RWPE2 (cell line): ENCODE data around the gene ZC2HC1B.

ENCODE experiments used
- ATAC-seq: fragments of 200-7000 bp; cut with Tn5 transposase; 3 replicates; pipeline ENCODE4 v1.9.1; 2021; ENCODE audit warnings: low read depth
- DNase-seq: peaks from one replicate; pipeline ENCODE4 v3.0.0-alpha.2; 2020; ENCODE audit warnings: low spot score
- H3K27ac ChIP-seq: fragments of 450-650 bp; 2 replicates; pipeline ENCODE4 v1.5.1; 2017; ENCODE audit warnings: mild to moderate bottlenecking; ENCODE audit not compliant: poor library complexity, severe bottlenecking
- H3K27me3 ChIP-seq: fragments of 250-450 bp; sonication (Bioruptor Pico); 2 replicates; pipeline ENCODE4 v1.5.1; 2021; ENCODE audit warnings: mild to moderate bottlenecking, moderate library complexity; ENCODE audit not compliant: insufficient read depth, poor library complexity, severe bottlenecking
- H3K36me3 ChIP-seq: fragments of 250-450 bp; sonication (Bioruptor Pico); 2 replicates; pipeline ENCODE4 v1.5.1; 2020; ENCODE audit warnings: low read depth, mild to moderate bottlenecking, moderate library complexity
- H3K4me1 ChIP-seq: fragments of 250-450 bp; sonication (Bioruptor Pico); 2 replicates; pipeline ENCODE4 v1.5.1; 2021; ENCODE audit warnings: mild to moderate bottlenecking, moderate library complexity; ENCODE audit not compliant: insufficient read depth, poor library complexity, severe bottlenecking
- H3K4me3 ChIP-seq: fragments of 250-450 bp; sonication (Bioruptor Pico); 2 replicates; pipeline ENCODE4 v1.5.1; 2021; ENCODE audit warnings: mild to moderate bottlenecking, moderate library complexity; ENCODE audit not compliant: severe bottlenecking
- H3K9me3 ChIP-seq: fragments of 250-450 bp; sonication (Bioruptor Pico); 2 replicates; pipeline ENCODE4 v1.5.1; 2021; ENCODE audit warnings: mild to moderate bottlenecking, moderate library complexity; ENCODE audit not compliant: severe bottlenecking
- TF ChIP-seq, protein P1 (sequence below): fragments of 450-650 bp; IDR thresholded peaks from one replicate; pipeline ENCODE4 v1.5.1; 2017; ENCODE audit warnings: mild to moderate bottlenecking, moderate library complexity; ENCODE audit not compliant: poor library complexity, severe bottlenecking

ZC2HC1B gene

GRCh38 chr6:143971482-143972205 is 107.4 kb downstream of the ZC2HC1B start:
- Histone ChIP-seq H3K9me3 (no peaks in the 10 kb centered on the region), H3K27me3 (peaks cover 7% of the 10 kb centered on the region), H3K4me3 (no peak overlapping the region), H3K36me3 (no peaks in the 10 kb centered on the region), H3K4me1 (no peaks in the 10 kb centered on the region), H3K27ac (no peak overlapping the region)
- DNase-seq (no peak), ATAC-seq (no peak)
- TF ChIP-seq, protein P1, sequence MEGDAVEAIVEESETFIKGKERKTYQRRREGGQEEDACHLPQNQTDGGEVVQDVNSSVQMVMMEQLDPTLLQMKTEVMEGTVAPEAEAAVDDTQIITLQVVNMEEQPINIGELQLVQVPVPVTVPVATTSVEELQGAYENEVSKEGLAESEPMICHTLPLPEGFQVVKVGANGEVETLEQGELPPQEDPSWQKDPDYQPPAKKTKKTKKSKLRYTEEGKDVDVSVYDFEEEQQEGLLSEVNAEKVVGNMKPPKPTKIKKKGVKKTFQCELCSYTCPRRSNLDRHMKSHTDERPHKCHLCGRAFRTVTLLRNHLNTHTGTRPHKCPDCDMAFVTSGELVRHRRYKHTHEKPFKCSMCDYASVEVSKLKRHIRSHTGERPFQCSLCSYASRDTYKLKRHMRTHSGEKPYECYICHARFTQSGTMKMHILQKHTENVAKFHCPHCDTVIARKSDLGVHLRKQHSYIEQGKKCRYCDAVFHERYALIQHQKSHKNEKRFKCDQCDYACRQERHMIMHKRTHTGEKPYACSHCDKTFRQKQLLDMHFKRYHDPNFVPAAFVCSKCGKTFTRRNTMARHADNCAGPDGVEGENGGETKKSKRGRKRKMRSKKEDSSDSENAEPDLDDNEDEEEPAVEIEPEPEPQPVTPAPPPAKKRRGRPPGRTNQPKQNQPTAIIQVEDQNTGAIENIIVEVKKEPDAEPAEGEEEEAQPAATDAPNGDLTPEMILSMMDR: no peak

- H3K4me3 ChIP-seq: no peak overlapping the region
- ATAC-seq (no peak), DNase-seq (no peak)
- H3K4me1 ChIP-seq: no peaks in the 10 kb centered on the region
- H3K27me3 ChIP-seq: peaks cover 7% of the 10 kb centered on the region
- H3K9me3 ChIP-seq: no peaks in the 10 kb centered on the region
- TF ChIP-seq, protein P1: no peak
- H3K27ac ChIP-seq: no peak overlapping the region
- H3K36me3 ChIP-seq: no peaks in the 10 kb centered on the region
Observed at GRCh38 chr6:143973097-143973966, 109.1 kb downstream of the ZC2HC1B start.

GRCh38 chr6:143974089-143974488 is 109.8 kb downstream of the ZC2HC1B start:
- peaks cover 7% of the 10 kb centered on the region for H3K27me3 ChIP-seq
- DNase-seq: no peak

GRCh38 chr6:143976806-143977349 is 112.6 kb downstream of the ZC2HC1B start:
- Histone ChIP-seq H3K27ac (no peak overlapping the region), H3K9me3 (no peaks in the 10 kb centered on the region), H3K27me3 (peaks cover under 1% of the 10 kb centered on the region), H3K36me3 (no peaks in the 10 kb centered on the region), H3K4me3 (no peak overlapping the region), H3K4me1 (no peaks in the 10 kb centered on the region)
- ATAC-seq: no peak
- DNase-seq: no peak
- TF ChIP-seq, protein P1: no peak

More at GRCh38 chr6:143974089-143974488, 109.8 kb downstream of the ZC2HC1B start:
- TF ChIP-seq, protein P1: no peak
- no peak for ATAC-seq
- Histone ChIP-seq H3K27ac (no peak overlapping the region), H3K4me3 (no peak overlapping the region), H3K9me3 (no peaks in the 10 kb centered on the region), H3K4me1 (no peaks in the 10 kb centered on the region), H3K36me3 (no peaks in the 10 kb centered on the region)
